ENCODE measurements around the gene MAIP1.

Gene MAIP1

DNA sequence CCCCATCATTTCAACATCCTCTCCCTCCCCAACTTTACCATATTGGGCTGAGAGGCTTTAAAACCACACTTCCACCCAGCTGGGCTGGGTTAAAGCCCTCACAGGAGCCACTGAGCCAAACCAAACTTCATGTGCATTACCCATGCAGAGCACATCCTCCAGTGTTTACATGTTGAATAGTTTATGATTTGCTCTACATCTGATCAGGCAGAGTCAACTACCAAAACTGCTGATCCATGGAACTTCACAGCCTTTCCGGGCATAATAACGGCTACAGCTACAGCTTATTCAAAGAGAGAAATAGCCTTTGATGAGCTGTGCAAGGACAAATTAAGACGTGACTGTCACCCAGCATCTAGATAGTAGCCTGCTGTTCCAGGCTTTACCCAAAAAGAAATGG, 39.0 kb downstream of the MAIP1 start:
- no peaks in the 10 kb centered on the region for H3K9me3 ChIP-seq (ENCODE audit: severe bottlenecking)
- no peaks in the 10 kb centered on the region for H3K27me3 ChIP-seq (ENCODE audit: insufficient read depth, low read depth, severe bottlenecking)
- TF ChIP-seq, protein P1, sequence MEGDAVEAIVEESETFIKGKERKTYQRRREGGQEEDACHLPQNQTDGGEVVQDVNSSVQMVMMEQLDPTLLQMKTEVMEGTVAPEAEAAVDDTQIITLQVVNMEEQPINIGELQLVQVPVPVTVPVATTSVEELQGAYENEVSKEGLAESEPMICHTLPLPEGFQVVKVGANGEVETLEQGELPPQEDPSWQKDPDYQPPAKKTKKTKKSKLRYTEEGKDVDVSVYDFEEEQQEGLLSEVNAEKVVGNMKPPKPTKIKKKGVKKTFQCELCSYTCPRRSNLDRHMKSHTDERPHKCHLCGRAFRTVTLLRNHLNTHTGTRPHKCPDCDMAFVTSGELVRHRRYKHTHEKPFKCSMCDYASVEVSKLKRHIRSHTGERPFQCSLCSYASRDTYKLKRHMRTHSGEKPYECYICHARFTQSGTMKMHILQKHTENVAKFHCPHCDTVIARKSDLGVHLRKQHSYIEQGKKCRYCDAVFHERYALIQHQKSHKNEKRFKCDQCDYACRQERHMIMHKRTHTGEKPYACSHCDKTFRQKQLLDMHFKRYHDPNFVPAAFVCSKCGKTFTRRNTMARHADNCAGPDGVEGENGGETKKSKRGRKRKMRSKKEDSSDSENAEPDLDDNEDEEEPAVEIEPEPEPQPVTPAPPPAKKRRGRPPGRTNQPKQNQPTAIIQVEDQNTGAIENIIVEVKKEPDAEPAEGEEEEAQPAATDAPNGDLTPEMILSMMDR (IDR thresholded peaks at IDR 0.05; ENCODE audit: low read depth, low read length): no peak
- no peak overlapping the region for H3K4me3 ChIP-seq (ENCODE audit: low read depth, low read length)
- DNase-seq: no peak
- H3K27ac ChIP-seq: no peak overlapping the region
- no peaks in the 10 kb centered on the region for H3K36me3 ChIP-seq

DNA sequence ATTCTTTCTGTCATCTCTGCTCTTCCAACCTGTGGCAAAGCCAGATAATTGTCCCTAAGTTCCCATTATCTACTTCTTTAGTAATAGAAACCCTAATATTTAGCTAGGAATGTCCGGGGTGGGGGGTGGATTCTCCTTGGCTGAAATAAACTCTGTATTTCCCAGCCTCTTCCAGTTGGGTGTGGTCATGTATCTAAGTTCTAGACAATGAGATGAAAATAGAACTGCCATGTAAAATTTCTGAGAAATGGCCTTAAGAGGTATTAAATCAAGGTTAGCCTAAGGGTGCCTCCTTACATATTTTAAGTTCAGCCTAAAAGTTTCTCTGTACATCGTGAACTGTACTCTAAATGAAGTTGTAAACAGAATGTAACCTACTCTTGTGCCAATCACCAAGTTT, 39.5 kb downstream of the MAIP1 start:
- DNase-seq: no peak
- Histone ChIP-seq H3K9me3 (ENCODE audit: severe bottlenecking) (no peaks in the 10 kb centered on the region), H3K36me3 (no peaks in the 10 kb centered on the region), H3K27ac (no peak overlapping the region), H3K4me3 (ENCODE audit: low read depth, low read length) (no peak overlapping the region), H3K27me3 (ENCODE audit: insufficient read depth, low read depth, severe bottlenecking) (no peaks in the 10 kb centered on the region)
- TF ChIP-seq, protein P1 (IDR thresholded peaks at IDR 0.05; ENCODE audit: low read depth, low read length): no peak

DNA sequence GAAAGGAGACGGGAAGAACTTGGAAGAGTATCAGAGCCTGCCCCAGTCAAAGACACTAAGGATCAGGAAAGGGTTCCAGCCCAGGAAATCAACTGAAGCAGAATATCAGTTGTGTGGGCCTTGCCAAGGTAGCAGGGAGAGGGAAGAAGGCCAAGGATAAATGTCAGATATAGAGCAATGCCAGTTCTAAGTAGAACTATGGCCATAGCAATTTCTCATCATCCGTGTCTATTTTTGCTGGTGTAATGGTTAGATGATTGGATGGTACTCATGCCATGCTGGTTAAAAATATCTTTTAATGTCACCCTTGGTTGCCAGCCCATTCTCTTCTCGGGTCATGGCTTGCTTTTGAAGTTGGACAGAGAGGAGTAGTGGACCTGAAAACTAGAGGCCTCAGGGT, 41.9 kb downstream of the MAIP1 start:
- no peak for DNase-seq
- Histone ChIP-seq H3K36me3 (no peaks in the 10 kb centered on the region), H3K27ac (no peak overlapping the region), H3K27me3 (ENCODE audit: insufficient read depth, low read depth, severe bottlenecking) (no peaks in the 10 kb centered on the region), H3K4me3 (ENCODE audit: low read depth, low read length) (no peak overlapping the region), H3K9me3 (ENCODE audit: severe bottlenecking) (no peaks in the 10 kb centered on the region)
- TF ChIP-seq, protein P1 (IDR thresholded peaks at IDR 0.05; ENCODE audit: low read depth, low read length): no peak

DNA sequence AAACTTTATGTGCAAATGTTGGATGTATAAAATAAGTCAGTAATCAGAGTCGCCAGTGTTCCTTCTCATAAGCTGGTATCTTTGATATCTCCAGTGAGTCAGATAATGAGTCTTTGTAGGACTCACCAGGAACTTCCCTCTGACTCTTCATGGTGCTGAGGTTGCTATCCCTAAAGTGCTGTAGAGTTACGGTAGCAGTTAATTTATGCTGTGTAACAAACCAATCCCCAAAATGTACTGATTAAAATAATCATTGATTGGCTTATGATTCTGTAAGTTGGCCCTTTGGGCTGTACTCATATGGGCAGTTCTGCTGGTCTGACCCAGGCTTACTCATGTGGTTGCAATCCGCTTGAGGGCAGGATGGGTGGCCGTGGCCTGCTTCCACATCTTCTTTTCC, 43.8 kb downstream of the MAIP1 start:
- no peak for DNase-seq
- no peak overlapping the region for H3K27ac ChIP-seq
- H3K9me3 ChIP-seq (ENCODE audit: severe bottlenecking): no peaks in the 10 kb centered on the region
- no peak overlapping the region for H3K4me3 ChIP-seq (ENCODE audit: low read depth, low read length)
- no peaks in the 10 kb centered on the region for H3K27me3 ChIP-seq (ENCODE audit: insufficient read depth, low read depth, severe bottlenecking)
- TF ChIP-seq, protein P1 (IDR thresholded peaks at IDR 0.05; ENCODE audit: low read depth, low read length): no peak
- no peaks in the 10 kb centered on the region for H3K36me3 ChIP-seq

DNA sequence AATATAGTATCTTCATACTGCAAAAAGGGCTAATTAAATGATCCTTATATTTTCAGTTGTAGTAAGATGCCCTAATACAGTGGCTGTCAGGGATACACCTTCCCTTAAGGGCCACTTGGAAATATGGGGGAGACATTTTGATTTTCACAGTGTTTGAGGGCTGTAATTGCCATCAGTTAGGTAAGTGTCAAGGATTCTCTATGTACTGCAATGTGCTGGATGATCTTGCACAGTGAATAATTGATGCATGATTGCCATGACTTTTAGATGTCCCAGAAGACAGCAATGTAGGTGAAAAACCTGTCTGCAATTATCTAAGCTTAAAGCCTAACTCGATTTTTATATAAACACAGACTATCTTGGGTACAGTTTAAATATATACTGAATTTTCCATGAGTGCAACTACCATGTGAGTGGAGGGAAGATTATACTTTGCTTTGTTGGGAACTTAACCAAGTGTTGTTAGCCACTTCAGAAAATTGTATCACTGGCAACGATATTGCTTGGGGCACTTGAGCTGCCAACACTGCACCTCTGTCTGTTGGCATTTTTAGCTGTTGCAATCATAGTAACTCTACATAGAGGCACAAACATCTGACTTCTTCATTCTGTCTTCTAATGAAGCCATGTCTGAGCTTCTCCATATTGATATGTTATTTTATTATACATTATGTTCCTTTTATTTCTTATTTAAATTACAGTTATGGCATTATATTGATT, 45.2 kb downstream of the MAIP1 start:
- TF ChIP-seq, protein P1 (IDR thresholded peaks at IDR 0.05; ENCODE audit: low read depth, low read length): no peak
- no peaks in the 10 kb centered on the region for H3K9me3 ChIP-seq (ENCODE audit: severe bottlenecking)
- no peaks in the 10 kb centered on the region for H3K27me3 ChIP-seq (ENCODE audit: insufficient read depth, low read depth, severe bottlenecking)
- no peak overlapping the region for H3K27ac ChIP-seq
- no peak overlapping the region for H3K4me3 ChIP-seq (ENCODE audit: low read depth, low read length)
- DNase-seq: no peak
- H3K36me3 ChIP-seq: no peaks in the 10 kb centered on the region

DNA sequence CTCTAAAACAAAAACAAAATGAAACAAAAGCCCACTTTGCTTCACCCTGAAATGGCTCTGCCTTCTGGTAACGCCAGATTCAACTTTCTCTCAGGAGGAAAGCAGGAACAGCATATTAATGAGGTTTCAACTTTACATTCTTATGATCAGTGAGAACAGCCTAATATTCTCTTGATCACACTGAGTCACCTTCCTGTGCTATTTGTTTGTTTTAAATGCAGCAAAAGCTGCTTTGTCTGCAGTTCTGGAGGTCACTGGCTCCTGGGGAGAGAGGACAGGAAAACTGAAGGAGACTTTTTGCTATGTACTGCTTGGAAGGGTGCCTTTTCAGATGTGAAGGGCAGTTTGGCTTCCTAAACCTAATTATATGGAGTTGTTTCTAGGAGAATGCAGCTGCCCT, 48.1 kb downstream of the MAIP1 start:
- H3K9me3 ChIP-seq (ENCODE audit: severe bottlenecking): no peaks in the 10 kb centered on the region

More for the DNA sequence above, 48.1 kb downstream of the MAIP1 start:
- Histone ChIP-seq H3K27ac (no peak overlapping the region), H3K4me3 (ENCODE audit: low read depth, low read length) (no peak overlapping the region), H3K27me3 (ENCODE audit: insufficient read depth, low read depth, severe bottlenecking) (no peaks in the 10 kb centered on the region), H3K36me3 (no peaks in the 10 kb centered on the region)
- TF ChIP-seq, protein P1 (IDR thresholded peaks at IDR 0.05; ENCODE audit: low read depth, low read length): no peak
- DNase-seq: no peak
